Mucosa of rectum (tissue), 2 donors: ENCODE measurements around the gene EIF6.
"Not testable (repeated sequence)": the region's sequence is repeated elsewhere in the genome, so short reads cannot be mapped to it uniquely, and the experiment has no call there.

Experiments
- H3K27ac ChIP-seq, 2 donors: one replicate each; pipeline ENCODE4 v1.7.0; 2013; ENCODE audit warnings: inconsistent platforms in 2 of 2, low read depth in 2 of 2, low read length in 2 of 2
- H3K27me3 ChIP-seq, 2 donors: one replicate each; pipeline ENCODE4 v1.7.0; 2013; ENCODE audit warnings: low read length in 2 of 2; ENCODE audit not compliant: control insufficient read depth in 2 of 2, insufficient read depth in 2 of 2
- H3K36me3 ChIP-seq, 2 donors: one replicate each; pipeline ENCODE4 v1.7.0; 2013; ENCODE audit warnings: low read length in 2 of 2; ENCODE audit not compliant: control insufficient read depth in 2 of 2, insufficient read depth in 2 of 2
- H3K4me1 ChIP-seq, 2 donors: one replicate each; pipeline ENCODE4 v1.7.0; 2013; ENCODE audit warnings: low read length in 2 of 2, mild to moderate bottlenecking in 1 of 2; ENCODE audit not compliant: control insufficient read depth in 2 of 2, insufficient read depth in 2 of 2
- H3K4me3 ChIP-seq, 2 donors: one replicate each; pipeline ENCODE4 v1.7.0; 2013; ENCODE audit warnings: low read length in 2 of 2
- H3K9ac ChIP-seq, 2 donors: one replicate each; pipeline ENCODE4 v1.7.0; 2013; ENCODE audit warnings: low read length in 2 of 2, low read depth in 1 of 2, mild to moderate bottlenecking in 1 of 2
- H3K9me3 ChIP-seq, 2 donors: one replicate each; pipeline ENCODE4 v1.7.0; 2013; ENCODE audit warnings: low read length in 2 of 2; ENCODE audit not compliant: control insufficient read depth in 2 of 2
- donor health status: healthy.
- donor health status: Normal muscosa, but diverticular disease.

The EIF6 gene

DNA sequence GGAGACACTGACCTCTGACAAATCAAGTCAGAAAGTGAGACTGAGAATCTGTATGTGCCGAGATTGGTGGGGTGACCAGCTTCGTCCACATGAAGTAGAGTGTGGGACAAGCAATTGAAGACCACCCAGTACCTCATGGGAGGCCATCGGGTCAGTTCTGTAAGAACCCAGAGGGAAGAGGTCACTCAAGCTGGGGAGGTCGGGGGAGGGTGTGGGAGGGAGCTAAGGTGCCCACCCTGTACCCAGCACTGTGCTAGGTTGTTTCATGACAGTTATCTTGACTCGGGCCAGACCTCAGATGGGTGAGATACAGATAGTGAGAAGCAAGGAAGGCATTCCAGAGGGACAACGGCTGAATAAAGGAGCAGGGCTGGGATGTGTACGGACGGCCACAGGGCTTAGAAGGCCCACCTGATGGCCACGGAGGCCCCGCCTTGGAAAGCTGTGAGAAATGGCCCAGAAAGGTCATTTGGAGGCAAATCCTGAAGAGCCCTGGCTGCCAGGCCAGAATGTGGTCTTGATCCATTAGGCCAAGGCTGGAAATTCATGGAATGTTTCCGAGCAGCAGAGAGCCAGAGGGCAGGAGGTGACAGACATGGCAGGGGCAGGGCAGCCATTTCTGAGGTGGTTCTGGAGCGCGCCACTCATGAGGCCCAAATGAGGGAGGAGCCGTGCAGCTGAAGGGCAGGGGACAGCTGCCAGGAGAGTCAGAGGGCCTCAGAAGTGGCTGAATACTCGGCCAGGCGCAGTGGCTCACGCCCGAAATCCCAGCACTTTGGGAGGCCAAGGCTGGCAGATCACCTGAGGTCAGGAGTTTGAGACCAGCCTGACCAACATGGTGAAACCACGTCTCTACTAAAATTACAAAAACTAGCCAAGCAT lies 14.3 kb downstream of the EIF6 start:
- Histone ChIP-seq H3K27ac (no peak overlapping the region), H3K4me1 (peaks cover 0 to 3% of the 10 kb centered on the region in 2 donors), H3K9ac (no peak overlapping the region), H3K27me3 (no peaks in the 10 kb centered on the region), H3K9me3 (no peaks in the 10 kb centered on the region), H3K36me3 (peaks cover 20 to 26% of the 10 kb centered on the region in 2 donors), H3K4me3 (no peak overlapping the region)

- Histone ChIP-seq H3K4me1 (peaks cover 0 to 3% of the 10 kb centered on the region in 2 donors), H3K4me3 (no peak overlapping the region), H3K27ac (peak overlapping the region in 1 of 2 donors; percentile 32), H3K27me3 (no peaks in the 10 kb centered on the region), H3K9me3 (no peaks in the 10 kb centered on the region), H3K9ac (no peak overlapping the region), H3K36me3 (peaks cover 16 to 21% of the 10 kb centered on the region in 2 donors)
These were observed 15.4 kb downstream of the EIF6 start for GRCh38 chr20:35269055-35269781.

DNA sequence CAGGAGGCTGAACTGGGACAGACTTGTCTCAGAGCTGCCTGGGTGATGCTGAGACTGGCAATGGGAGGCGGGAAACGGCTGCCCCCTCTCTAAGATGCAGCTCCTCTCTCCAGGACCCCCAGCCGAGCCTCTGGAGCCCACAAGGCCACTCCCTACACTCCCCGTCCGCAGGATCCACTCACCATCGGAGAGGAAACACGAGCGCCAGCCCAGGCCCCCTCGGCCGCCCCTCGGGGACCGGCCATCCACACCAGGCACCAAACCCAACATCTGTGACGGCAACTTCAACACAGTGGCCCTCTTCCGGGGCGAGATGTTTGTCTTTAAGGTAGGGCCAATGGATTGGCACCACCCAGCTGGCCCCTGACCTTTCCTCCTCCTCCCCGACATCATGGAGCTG lies 17.5 kb downstream of the EIF6 start:
- no peak overlapping the region for H3K4me3 ChIP-seq
- no peak overlapping the region for H3K27ac ChIP-seq
- H3K9me3 ChIP-seq: no peaks in the 10 kb centered on the region
- peaks cover 12 to 13% of the 10 kb centered on the region in 2 donors for H3K4me1 ChIP-seq
- H3K9ac ChIP-seq: no peak overlapping the region
- peaks cover 16 to 20% of the 10 kb centered on the region in 2 donors for H3K36me3 ChIP-seq
- no peaks in the 10 kb centered on the region for H3K27me3 ChIP-seq

- H3K36me3 ChIP-seq: peaks cover 4 to 15% of the 10 kb centered on the region in 2 donors
- H3K27ac ChIP-seq: no peak overlapping the region
- H3K9me3 ChIP-seq: no peaks in the 10 kb centered on the region
- H3K4me3 ChIP-seq: no peak overlapping the region
- H3K9ac ChIP-seq: no peak overlapping the region
- no peaks in the 10 kb centered on the region for H3K27me3 ChIP-seq
- peaks cover 12% of the 10 kb centered on the region in 2 donors for H3K4me1 ChIP-seq
These were observed 19.8 kb downstream of the EIF6 start for GRCh38 chr20:35264755-35265154.

DNA sequence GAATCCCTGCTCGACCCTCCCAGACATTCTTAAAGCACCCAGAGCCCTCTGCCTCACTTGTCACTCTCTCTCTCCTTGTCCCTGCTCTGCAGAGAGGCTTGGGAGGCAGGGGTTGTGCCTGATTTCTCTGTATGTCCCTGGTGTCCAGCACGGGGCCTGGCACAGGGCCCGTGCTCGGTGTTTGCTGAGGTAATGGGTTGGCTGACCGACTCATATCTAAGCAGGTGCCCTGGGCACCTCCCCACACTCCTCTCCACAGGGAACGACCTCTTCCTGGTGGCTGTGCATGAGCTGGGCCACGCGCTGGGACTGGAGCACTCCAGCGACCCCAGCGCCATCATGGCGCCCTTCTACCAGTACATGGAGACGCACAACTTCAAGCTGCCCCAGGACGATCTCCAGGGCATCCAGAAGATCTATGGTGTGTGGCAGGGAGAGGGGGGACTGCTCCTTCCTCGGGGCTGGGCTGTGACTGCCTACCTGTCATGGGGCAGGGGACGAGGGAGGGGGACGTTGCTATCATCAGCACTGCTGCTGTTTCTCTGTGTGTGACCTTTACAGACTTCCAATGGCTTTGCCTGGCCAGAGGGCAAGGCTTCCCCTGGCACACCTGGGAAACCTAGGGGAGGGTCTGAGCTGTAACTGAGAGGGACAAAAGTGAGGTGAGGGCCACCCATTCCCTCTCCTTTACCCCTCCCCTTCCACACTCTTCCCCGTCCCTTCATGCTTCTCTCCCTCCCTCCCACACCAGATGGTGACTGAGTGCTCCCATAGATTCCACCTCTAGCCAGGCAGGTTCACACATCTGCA lies 20.8 kb downstream of the EIF6 start:
- no peak overlapping the region for H3K4me3 ChIP-seq
- peaks cover 10 to 12% of the 10 kb centered on the region in 2 donors for H3K4me1 ChIP-seq
- H3K9ac ChIP-seq: no peak overlapping the region
- H3K27me3 ChIP-seq: no peaks in the 10 kb centered on the region
- peaks cover 4 to 15% of the 10 kb centered on the region in 2 donors for H3K36me3 ChIP-seq
- H3K27ac ChIP-seq: peak overlapping the region; percentile 34 to 52
- no peaks in the 10 kb centered on the region for H3K9me3 ChIP-seq

DNA sequence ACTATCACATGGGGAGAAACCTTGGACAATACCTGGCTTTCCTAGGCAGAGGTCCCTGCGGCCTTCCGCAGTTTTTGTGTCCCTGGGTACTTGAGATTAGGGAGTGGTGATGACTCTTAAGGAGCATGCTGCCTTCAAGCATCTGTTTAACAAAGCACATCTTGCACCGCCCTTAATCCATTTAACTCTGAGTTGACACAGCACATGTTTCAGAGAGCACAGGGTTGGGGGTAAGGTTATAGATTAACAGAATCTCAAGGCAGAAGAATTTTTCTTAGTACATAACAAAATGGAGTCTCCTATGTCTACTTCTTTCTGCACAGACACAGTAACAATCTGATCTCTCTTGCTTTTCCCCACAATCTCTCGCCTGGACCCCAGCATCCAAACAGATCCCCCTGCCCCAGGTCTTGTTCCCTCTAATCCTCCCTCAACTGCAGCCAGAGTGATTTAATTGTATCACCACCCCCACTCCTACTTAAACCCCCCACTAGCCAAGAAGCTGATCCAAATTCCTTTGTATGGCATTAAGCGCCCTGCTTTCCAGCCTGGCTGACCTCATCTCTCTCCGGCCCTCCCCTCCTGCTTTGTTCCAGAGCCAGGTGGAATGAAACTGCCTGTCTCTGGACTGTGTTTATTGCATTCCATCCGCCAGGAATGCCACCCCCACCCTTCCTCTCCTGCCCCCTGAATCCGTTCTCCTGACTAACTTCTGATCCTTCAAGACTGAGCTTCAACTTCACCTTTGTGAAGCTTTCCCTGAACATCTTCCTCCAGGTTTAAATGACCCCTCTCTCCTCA lies 21.6 kb downstream of the EIF6 start:
- H3K36me3 ChIP-seq: peaks cover 4 to 13% of the 10 kb centered on the region in 2 donors
- not testable (repeated sequence) for H3K9ac ChIP-seq, H3K4me3 ChIP-seq, H3K27me3 ChIP-seq, H3K9me3 ChIP-seq
- peaks cover 10 to 12% of the 10 kb centered on the region in 2 donors for H3K4me1 ChIP-seq
- peak overlapping the region; percentile 34 to 52 for H3K27ac ChIP-seq

GRCh38 chr20:35262321-35262720 lies 22.3 kb downstream of the EIF6 start:
- not testable (repeated sequence) for H3K27ac ChIP-seq
- H3K4me1 ChIP-seq: peaks cover 10 to 12% of the 10 kb centered on the region in 2 donors

DNA sequence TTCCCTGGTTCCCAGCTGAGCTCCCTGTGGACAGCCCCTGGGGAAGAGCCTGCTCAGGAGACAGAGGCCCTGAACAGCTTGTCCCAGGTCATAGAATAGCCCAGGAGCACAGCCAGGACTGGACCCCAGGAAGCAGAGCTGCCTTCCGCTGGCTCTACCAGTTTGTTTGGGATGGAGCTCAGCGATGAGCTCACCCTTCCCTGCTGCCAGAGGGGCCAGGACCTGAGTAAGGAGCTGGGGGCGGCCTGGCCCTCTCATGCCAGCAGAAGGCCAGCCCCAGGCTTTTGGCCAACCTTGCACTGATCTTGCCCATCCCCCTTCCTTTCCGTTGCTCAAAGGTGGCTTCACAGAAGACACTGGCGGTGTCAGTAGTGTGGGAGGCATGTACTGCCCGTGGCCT lies 24.1 kb downstream of the EIF6 start:
- Histone ChIP-seq H3K27me3 (no peaks in the 10 kb centered on the region), H3K9me3 (no peaks in the 10 kb centered on the region), H3K36me3 (peaks cover 0 to 10% of the 10 kb centered on the region in 2 donors), H3K9ac (no peak overlapping the region), H3K4me3 (no peak overlapping the region), H3K27ac (no peak overlapping the region), H3K4me1 (peaks cover 10 to 12% of the 10 kb centered on the region in 2 donors)

More at GRCh38 chr20:35262321-35262720, 22.3 kb downstream of the EIF6 start:
- not testable (repeated sequence) for H3K9me3 ChIP-seq, H3K9ac ChIP-seq, H3K27me3 ChIP-seq, H3K4me3 ChIP-seq
- H3K36me3 ChIP-seq: peaks cover 0 to 13% of the 10 kb centered on the region in 2 donors

DNA sequence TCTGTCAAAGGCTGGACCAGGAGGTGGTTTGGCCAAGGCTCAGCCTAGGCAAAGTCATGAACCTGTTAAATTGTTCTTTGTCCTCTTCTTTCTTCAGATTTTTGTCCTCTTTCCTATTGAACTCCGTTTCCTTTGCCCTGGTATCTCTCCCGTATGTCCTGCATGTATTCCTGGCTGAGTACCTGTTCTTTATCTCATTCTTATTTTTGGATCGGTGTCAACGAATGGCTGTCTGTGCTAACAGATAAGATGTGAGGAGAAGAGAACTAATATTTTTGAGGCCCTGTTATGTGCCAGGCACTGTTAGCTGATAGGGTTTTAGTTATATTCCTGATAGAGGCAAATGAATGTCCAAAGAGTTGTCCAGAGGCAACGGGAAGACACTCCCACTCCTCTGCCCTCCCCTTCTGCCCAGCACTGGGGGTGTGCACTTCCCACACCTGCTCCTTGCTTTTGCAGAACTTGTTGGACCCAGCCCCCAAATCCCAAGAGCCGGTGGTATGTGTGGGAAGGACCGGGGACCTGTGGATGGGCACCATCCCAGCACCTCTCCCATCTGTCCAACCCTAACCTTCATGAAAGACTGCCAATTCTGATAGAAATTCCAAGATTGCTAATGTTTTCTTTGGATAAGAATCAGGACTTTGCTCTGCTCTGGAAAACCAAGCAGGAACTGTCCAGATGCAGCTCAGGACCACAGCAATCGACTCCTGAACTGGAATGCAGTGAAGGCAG lies 27.2 kb downstream of the EIF6 start:
- Histone ChIP-seq H3K36me3 (peaks cover 0 to 6% of the 10 kb centered on the region in 2 donors), H3K27ac (no peak overlapping the region), H3K9me3 (no peaks in the 10 kb centered on the region), H3K9ac (no peak overlapping the region), H3K4me3 (no peak overlapping the region), H3K27me3 (no peaks in the 10 kb centered on the region), H3K4me1 (no peaks in the 10 kb centered on the region)
